ENCODE results near the gene IQCM.

The IQCM gene

DNA sequence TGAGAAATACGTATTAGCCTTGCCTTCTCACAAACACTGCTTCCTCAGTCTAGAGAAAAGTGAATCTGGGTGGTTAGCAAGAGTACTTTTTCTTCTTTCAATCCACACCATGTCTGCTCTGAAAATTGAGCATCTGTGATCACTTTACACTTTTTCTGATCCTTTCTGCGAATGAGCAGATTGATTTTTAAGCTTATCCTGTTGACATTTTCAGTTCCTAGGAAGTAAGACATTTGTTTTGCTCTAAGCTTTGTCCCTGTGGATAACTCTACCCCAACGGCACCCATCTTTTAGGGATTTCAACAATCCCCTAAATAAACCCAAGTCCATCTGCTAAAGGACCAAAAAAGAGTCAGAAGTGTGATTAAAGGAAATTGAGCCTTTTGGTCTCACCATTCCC lies 487.5 kb downstream of the IQCM start:
- in situ Hi-C loops (cut with MboI; ENCODE audit: low sequenced_read_pairs) = no loop called here

DNA sequence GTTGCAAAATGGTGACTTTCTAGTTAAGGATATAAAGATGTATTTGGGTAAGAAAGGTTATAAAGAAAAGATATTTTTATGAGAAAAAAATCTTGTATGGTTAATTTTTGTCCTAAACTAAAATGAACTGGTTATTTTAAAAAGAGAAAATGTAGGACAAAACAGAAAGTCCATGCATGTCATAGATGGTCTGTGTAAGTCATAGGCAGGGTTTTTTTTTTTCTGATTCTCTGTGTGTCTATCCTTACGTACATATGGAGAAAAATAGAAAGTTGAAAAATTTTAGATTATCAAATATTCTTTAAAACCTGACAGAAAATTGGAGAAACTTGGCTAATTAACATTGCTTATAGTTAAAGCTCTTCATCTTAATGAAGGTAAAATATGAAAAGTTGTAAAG lies 493.4 kb downstream of the IQCM start:
- in situ Hi-C loops (cut with MboI; ENCODE audit: low sequenced_read_pairs) = no loop called here

- in situ Hi-C loops (cut with MboI; ENCODE audit: low sequenced_read_pairs) = no loop called here
These were observed 494.2 kb downstream of the IQCM start for GRCh38 chr4:149321438-149321837.

- in situ Hi-C loops (cut with MboI; ENCODE audit: low sequenced_read_pairs) = no loop called here
These were observed 504.6 kb downstream of the IQCM start for GRCh38 chr4:149311076-149311475.

GRCh38 chr4:149306537-149306936 lies 509.1 kb downstream of the IQCM start:
- in situ Hi-C loops (cut with MboI; ENCODE audit: low sequenced_read_pairs) = no loop called here

Data from HL-60/S4 (cell line).